GM12878 (cell line): ENCODE results near the gene CDK5R2. TPM values are rescaled to one million over a fixed set of nuclear protein-coding genes. Genes with fewer than 3 reads are reported as not detected.

Experiments used
- ATAC-seq: fragments of 200-7000 bp; cut with Tn5 transposase; 3 replicates; pipeline ENCODE4 v1.9.1; 2020; ENCODE audit warnings: mild to moderate bottlenecking, moderate library complexity
- BruUV-seq: library from RNA; stranded (reverse); fragments of 400-500 nt; replicated peaks from 2 replicates; lab custom pipeline; 2021; lab: Mats Ljungman, UMichigan
- CTCF ChIA-PET: fragments of 300-600 bp; sonication (Branson Sonifier 250); formaldehyde crosslinking; extraction: SDS; loops from one replicate; lab custom pipeline; 2021; ENCODE audit warnings: inconsistent platforms; lab: Yijun Ruan, JAX
- POLR2A ChIA-PET: fragments of 350-600 bp; formaldehyde crosslinking; extraction: SDS; loops from one replicate; lab custom pipeline; 2021; ENCODE audit warnings: inconsistent platforms; lab: Charles Lee
- RAD21 ChIA-PET: fragments of 300-600 bp; sonication (Branson Sonifier 250); formaldehyde crosslinking; loops from one replicate; lab custom pipeline; 2023; ENCODE audit warnings: antibody characterized with exemption; ENCODE audit not compliant: unreplicated experiment; lab: Charles Lee
- SMC1A ChIA-PET: fragments of 300-600 bp; sonication (Branson Sonifier 250); formaldehyde crosslinking; loops from one replicate; lab custom pipeline; 2023; ENCODE audit not compliant: unreplicated experiment, uncharacterized antibody; lab: Charles Lee
- DNase-seq: peaks from one replicate; pipeline ENCODE4 v3.0.0-alpha.2; 2011; ENCODE audit warnings: low read depth, low spot score
- FAIRE-seq: peaks from 3 replicates; lab custom pipeline; 2011; peaks lifted over from hg19 to GRCh38; lab: Jason Lieb, UNC
- H2AFZ ChIP-seq: 2 replicates; pipeline ENCODE4 v1.6.0; 2011; ENCODE audit warnings: low read depth, low read length, control low read depth; ENCODE audit not compliant: control insufficient read depth
- H3K27ac ChIP-seq: 2 replicates; pipeline ENCODE4 v1.5.1; 2011; ENCODE audit warnings: control low read depth; ENCODE audit not compliant: control insufficient read depth, insufficient read depth
- H3K27me3 ChIP-seq, 2 experiments: replicated peaks in 1 of 2; 2 replicates each; pipeline versions ENCODE4 v1.6.0 to v1.6.1; 2011; ENCODE audit warnings: low read length in 1 of 2; ENCODE audit not compliant: control insufficient read depth in 2 of 2, insufficient read depth in 2 of 2
- H3K36me3 ChIP-seq, 2 experiments: 2 replicates each; pipeline ENCODE4 v1.5.1; 2011; ENCODE audit warnings: low read length in 1 of 2; ENCODE audit not compliant: control insufficient read depth in 2 of 2, insufficient read depth in 2 of 2
- H3K4me1 ChIP-seq: 2 replicates; pipeline ENCODE4 v1.6.1; 2011; ENCODE audit warnings: mild to moderate bottlenecking, low read length, moderate library complexity, mixed read lengths; ENCODE audit not compliant: control insufficient read depth, insufficient read depth
- H3K4me2 ChIP-seq: 2 replicates; pipeline ENCODE4 v1.6.0; 2011; ENCODE audit warnings: control low read depth; ENCODE audit not compliant: control insufficient read depth, insufficient read depth
- H3K4me3 ChIP-seq: fragments of 200-600 bp; sonication (generic); 2 replicates; pipeline ENCODE4 v1.5.1; 2016
- H3K79me2 ChIP-seq: 2 replicates; pipeline ENCODE4 v1.6.0; 2011; ENCODE audit warnings: low read length; ENCODE audit not compliant: control insufficient read depth, insufficient read depth
- H3K9ac ChIP-seq: 2 replicates; pipeline ENCODE4 v1.8.0; 2011; ENCODE audit warnings: low read length, control low read depth, mixed read lengths; ENCODE audit not compliant: control insufficient read depth, insufficient read depth
- H3K9me3 ChIP-seq: replicated peaks from 3 replicates; pipeline ENCODE4 v1.5.1; 2011; ENCODE audit warnings: mild to moderate bottlenecking, low read length; ENCODE audit not compliant: control insufficient read depth, insufficient read depth
- H4K20me1 ChIP-seq: 2 replicates; pipeline ENCODE4 v1.6.0; 2011; ENCODE audit not compliant: control insufficient read depth, insufficient read depth
- CBFB ChIP-seq: IDR thresholded peaks from 2 replicates; pipeline ENCODE4 v1.6.1; 2016; ENCODE audit warnings: antibody characterized with exemption, low read depth
- CBX5 ChIP-seq: sonication (generic); IDR thresholded peaks from 2 replicates; pipeline ENCODE4 v1.6.1; 2016; ENCODE audit warnings: low read depth, moderate library complexity, mild to moderate bottlenecking, inconsistent platforms
- IKZF2 ChIP-seq, 2 experiments: fragments of 450-650 bp; IDR thresholded peaks; 2 replicates each; pipeline ENCODE4 v1.6.1; 2017; ENCODE audit warnings: mild to moderate bottlenecking in 2 of 2, moderate library complexity in 2 of 2
- PML ChIP-seq: IDR thresholded peaks from 2 replicates; pipeline ENCODE4 v1.6.1; 2012; ENCODE audit warnings: low read length, inconsistent platforms
- RCOR1 ChIP-seq: conservative IDR thresholded peaks from 2 replicates; pipeline ENCODE4 v1.6.1; 2012; ENCODE audit warnings: low read depth, low read length, improper control_type of control experiment
- RFX5 ChIP-seq: IDR thresholded peaks from 2 replicates; pipeline ENCODE4 v1.6.1; 2011; ENCODE audit warnings: low read depth, low read length, improper control_type of control experiment
- SIN3A ChIP-seq: IDR thresholded peaks from 2 replicates; pipeline ENCODE4 v1.6.1; 2012; ENCODE audit warnings: low read depth, low read length, improper control_type of control experiment
- SMC3 ChIP-seq: IDR thresholded peaks from 2 replicates; pipeline ENCODE4 v1.6.1; 2011; ENCODE audit warnings: low read length, improper control_type of control experiment, borderline replicate concordance
- WRNIP1 ChIP-seq: IDR thresholded peaks from 2 replicates; pipeline ENCODE4 v1.6.1; 2011; ENCODE audit warnings: low read depth, low read length, improper control_type of control experiment, borderline replicate concordance
- ZNF24 ChIP-seq: fragments of 450-650 bp; IDR thresholded peaks from 2 replicates; pipeline ENCODE4 v1.6.1; 2017; ENCODE audit warnings: antibody characterized with exemption, mild to moderate bottlenecking
- WGBS: methylation state at CpG from one replicate; pipeline ENCODE4 v1.1.6; 2016; ENCODE audit warnings: low lambda C conversion rate; ENCODE audit not compliant: insufficient replicate concordance, insufficient coverage; ENCODE audit errors: missing lambda C conversion rate; 5-methylcytosine and 5-hydroxymethylcytosine counted together
- in situ Hi-C: fragments of 300-500 bp; cut with MboI; formaldehyde crosslinking; loops from 9 replicates; pipeline ENCODE4 v1.14.3; 2018; ENCODE audit warnings: mixed read lengths
- intact Hi-C: fragments of 100-400 bp; cut with micrococcal nuclease; formaldehyde crosslinking; loops from one replicate; pipeline ENCODE4 v1.14.2; 2022; ENCODE audit not compliant: unreplicated experiment
- polyA plus RNA-seq, 11 experiments: library from polyadenylated mRNA; depleted of rRNA in 4 of 11; unstranded in 6 of 11; stranded (reverse) in 5 of 11; fragments of >200 nt; fragmentation: Nextera tagmentation in 4 of 11; fragmentation: Illumina TruSeq in 1 of 11; extraction: Ambion mirVana in 4 of 11; extraction: Trizol in 1 of 11; gene quantifications; 1 replicate in 1 of 11; 2 replicates in 10 of 11; pipeline versions ENCODE4 v1.2.1 to v1.2.3, GENCODE V29; 2011 to 2016; ENCODE audit warnings: inconsistent platforms in 2 of 11, missing spikeins in 2 of 11, low read depth in 1 of 11
- total RNA-seq, 4 experiments: library from RNA; depleted of rRNA in 3 of 4; stranded (reverse); fragments of >200 nt in 3 of 4; fragmentation: Illumina TruSeq in 1 of 4; extraction: Trizol in 1 of 4; gene quantifications; 2 replicates each; pipeline versions ENCODE4 v1.2.1 to v1.2.3, GENCODE V29; 2013 to 2021
- TF ChIP-seq, protein P1 (sequence below): fragments of 450-650 bp; IDR thresholded peaks from 2 replicates; pipeline ENCODE4 v1.6.1; 2017; ENCODE audit warnings: borderline replicate concordance

The CDK5R2 gene
- total and polyA plus RNA-seq, 10 of the 15 experiments (the other 5 are each of a cell fraction or from before 2014, with no cell fraction given), result not detected

DNA sequence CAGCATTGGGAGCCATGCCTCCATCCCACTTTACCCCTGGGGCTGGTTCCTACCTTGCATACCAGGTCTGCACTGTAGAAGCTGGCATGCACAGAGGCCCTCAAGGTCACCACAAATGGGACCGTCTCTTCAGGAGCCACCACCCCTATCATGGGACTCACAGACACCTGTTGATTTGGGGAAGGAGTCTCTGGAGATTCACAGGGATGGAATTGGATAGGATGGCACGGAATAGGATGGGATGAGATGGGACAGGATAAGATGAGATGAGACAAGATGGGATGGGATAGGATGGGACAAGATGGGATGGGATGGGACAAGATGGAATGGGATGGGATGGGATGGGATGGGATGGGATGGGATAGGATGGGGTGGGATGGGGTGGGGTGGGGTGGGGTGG lies 49.8 kb downstream of the CDK5R2 start:
- no peak overlapping the region for H3K9ac ChIP-seq
- TF ChIP-seq WRNIP1, result no peak
- no peak for TF ChIP-seq SIN3A
- no peak for TF ChIP-seq ZNF24
- no peak for TF ChIP-seq CBX5
- TF ChIP-seq CBFB, result no peak
- no peak for TF ChIP-seq RFX5
- no peak for TF ChIP-seq SMC3
- no peak for TF ChIP-seq PML
- TF ChIP-seq RCOR1, result no peak
- no peak for TF ChIP-seq IKZF2 (IDR thresholded peaks at IDR 0.05)
- TF ChIP-seq, protein P1, sequence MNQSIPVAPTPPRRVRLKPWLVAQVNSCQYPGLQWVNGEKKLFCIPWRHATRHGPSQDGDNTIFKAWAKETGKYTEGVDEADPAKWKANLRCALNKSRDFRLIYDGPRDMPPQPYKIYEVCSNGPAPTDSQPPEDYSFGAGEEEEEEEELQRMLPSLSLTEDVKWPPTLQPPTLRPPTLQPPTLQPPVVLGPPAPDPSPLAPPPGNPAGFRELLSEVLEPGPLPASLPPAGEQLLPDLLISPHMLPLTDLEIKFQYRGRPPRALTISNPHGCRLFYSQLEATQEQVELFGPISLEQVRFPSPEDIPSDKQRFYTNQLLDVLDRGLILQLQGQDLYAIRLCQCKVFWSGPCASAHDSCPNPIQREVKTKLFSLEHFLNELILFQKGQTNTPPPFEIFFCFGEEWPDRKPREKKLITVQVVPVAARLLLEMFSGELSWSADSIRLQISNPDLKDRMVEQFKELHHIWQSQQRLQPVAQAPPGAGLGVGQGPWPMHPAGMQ, result no peak
- no TSS peak for BruUV-seq
- H3K4me1 ChIP-seq, result no peaks in the 10 kb centered on the region
- no peak overlapping the region for H3K4me2 ChIP-seq
- H3K27ac ChIP-seq, result no peak overlapping the region
- H3K36me3 ChIP-seq, result no peaks in the 10 kb centered on the region
- no peak overlapping the region for H2AFZ ChIP-seq
- DNase-seq (no peak), FAIRE-seq (no peak), ATAC-seq (no peak)
- no peak overlapping the region for H3K4me3 ChIP-seq
- peaks cover 2% of the 10 kb centered on the region in 2 experiments for H3K27me3 ChIP-seq
- 38% methylated on average over 2 of the region's 2 CpGs for WGBS
- ChIA-PET CTCF (interaction anchor here (1.4 to 1.5 kb wide), 3 partner anchors 20 to 145 kb away, joined by 4 to 9 read pairs (median 7); no protein-coding TSS in a partner anchor), POLR2A (no interaction called here), RAD21 (interaction anchor here (1.8 kb wide), 1 partner anchor 145 kb away, joined by 6 read pairs; no protein-coding TSS in a partner anchor), SMC1A (interaction anchor here (1.8 to 2.5 kb wide), 2 partner anchors 143 to 146 kb away, joined by 6 to 9 read pairs; no protein-coding TSS in a partner anchor)
- in situ Hi-C loops, result no loop called here
- intact Hi-C loops, result no loop called here
- H4K20me1 ChIP-seq, result no peaks in the 10 kb centered on the region
- H3K79me2 ChIP-seq, result no peaks in the 10 kb centered on the region
- no peaks in the 10 kb centered on the region for H3K9me3 ChIP-seq
